Activated effector memory CD4-positive, alpha-beta T cell treated with Interleukin-2 at 50 U/mL for 16 hours (primary cell): ENCODE results near the gene AFF4.
"Not testable (repeated sequence)": the region's sequence is repeated elsewhere in the genome, so short reads cannot be mapped to it uniquely, and the experiment has no call there.

Source experiments
- DNase-seq: peaks from one replicate; pipeline ENCODE4 v3.0.0-alpha.2; 2020

Gene AFF4

DNA sequence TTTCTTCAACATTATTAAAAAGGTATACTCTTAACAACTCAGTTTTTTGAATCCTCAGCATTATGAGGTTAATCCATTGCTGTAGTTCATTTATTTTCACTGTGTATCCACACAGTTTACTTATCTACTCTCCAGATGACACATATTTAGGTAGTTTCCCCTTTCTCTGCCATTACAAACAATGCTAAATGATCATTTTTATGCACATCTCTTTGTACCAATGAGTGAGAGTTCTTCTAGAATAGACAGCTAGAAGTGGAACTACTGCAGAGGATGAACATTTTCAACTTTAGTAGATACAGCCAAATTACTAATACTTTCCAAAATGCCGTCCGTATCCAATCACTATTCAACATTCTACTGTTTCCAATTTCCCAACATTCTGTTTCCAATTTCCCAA, 11.5 kb downstream of the AFF4 start:
- DNase-seq: no peak

DNA sequence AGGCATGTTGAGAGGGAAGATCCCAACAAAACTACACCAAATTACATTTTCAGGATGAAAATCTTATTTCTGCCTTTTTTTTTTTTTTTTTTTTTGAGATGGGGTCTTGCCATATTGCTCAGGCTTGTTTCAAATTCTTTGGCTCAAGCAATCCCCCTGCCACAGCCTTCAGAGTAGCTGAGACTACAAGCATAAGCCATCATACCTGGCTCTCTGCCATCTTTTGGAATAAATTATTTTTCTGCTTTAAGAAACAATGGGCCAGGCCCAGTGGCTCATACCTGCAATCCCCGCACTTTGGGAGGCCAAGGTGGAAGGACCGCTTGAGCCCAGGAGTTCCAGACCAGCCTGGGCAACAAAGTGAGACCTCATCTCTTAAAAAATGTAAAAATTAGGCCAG, 14.3 kb downstream of the AFF4 start:
- DNase-seq: no peak

DNA sequence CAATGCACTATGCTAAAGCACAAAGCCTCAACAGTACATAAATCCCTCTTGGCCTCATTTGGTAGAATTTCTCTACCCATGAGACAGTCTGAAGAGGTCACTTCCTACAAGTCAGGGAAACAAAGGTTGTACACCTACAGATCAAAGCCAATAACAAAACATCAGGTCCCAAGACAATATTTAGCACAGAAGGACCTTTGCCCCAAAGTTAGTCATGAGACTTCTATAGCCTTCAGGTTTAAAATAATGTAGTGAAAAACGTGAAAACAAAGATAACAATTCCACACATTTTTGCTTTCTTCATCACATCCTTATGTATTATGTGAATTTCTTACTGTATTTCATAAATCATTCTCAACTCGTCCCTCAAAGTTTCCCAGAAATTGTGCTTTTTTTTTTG, 15.8 kb downstream of the AFF4 start:
- no peak for DNase-seq

DNA sequence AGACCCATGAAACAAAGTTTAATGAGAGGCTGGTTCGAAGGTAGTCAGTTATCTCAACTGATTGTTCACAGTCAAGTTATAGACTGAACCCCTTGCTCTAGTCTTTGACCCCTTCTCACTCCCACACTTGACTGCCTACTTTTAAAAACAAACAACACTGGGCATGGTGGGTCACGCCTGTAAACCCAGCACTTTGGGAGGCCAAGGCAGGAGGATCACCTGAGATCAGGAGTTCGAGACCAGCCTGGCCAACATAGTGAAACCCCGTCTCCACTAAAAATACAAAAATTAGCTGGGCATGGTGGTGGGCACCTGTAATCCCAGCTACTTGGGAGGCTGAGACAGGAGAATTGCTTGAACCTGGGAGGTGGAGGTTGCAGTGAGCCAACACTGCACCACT, 18.1 kb downstream of the AFF4 start:
- not testable (repeated sequence) for DNase-seq

DNA sequence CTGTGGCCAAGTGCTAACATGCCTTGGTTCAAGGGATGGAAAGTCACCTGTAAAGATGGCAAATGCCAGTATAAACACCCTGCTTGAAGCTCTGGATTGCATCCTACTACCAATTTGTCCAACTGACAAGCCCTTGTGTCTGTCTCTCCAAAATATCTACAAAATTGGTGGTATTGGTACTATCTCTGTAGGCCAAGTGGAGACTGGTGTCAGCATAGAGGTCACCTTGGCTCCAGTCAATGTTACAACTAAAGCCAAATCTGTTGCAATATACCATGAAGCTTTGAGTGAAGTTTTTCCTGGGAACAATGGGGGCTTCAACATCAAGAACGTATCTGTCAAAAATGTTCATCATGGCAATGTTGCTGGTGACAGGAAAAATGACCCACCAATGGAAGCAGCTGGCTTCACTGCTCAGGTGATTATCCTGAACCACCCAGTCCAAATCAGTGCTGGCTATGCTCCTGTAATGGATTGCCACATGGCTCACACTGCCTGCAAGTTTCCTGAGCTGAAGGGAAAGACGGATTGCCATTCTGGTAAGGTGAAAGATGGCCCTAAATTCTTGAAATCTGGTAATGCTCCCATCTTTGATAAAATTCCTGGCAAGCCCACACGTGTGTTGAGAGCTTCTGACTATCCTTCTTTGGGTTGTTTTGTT, 19.9 kb downstream of the AFF4 start:
- no peak for DNase-seq

DNA sequence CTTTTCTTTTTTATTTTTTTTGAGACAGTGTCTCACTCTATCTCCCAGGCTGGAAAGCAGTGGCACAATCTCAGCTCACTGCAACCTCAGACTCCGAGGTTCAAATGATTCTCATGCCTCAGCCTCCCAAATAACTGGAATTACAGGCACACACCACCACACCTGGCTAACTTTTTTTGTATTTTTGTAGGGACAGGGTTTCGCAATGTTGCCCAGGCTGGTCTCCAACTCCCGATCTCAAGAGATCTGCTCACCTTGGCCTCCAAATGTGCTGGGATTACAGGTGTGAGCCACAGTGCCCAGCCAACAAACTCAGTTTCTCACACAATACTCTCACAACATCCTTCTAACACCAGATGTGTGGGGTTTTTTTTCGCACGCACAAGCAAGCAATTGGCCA, 22.1 kb downstream of the AFF4 start:
- DNase-seq: no peak

DNA sequence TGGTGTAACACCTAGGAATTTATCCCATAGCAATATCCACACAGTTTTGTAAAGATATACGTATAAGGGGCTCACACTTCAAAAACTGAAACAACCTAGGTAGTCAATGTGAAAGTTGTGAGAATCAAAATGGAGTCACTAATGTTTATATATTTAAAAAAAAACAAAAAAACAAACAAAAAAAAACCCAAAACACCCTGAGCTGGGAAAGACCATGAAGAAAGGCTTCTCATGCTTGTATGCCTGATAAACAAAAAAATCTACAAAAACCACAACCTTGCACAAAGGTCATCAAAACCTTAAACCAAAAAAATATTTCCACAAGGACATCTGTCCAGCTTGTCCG, 35.4 kb downstream of the AFF4 start:
- DNase-seq: no peak

DNA sequence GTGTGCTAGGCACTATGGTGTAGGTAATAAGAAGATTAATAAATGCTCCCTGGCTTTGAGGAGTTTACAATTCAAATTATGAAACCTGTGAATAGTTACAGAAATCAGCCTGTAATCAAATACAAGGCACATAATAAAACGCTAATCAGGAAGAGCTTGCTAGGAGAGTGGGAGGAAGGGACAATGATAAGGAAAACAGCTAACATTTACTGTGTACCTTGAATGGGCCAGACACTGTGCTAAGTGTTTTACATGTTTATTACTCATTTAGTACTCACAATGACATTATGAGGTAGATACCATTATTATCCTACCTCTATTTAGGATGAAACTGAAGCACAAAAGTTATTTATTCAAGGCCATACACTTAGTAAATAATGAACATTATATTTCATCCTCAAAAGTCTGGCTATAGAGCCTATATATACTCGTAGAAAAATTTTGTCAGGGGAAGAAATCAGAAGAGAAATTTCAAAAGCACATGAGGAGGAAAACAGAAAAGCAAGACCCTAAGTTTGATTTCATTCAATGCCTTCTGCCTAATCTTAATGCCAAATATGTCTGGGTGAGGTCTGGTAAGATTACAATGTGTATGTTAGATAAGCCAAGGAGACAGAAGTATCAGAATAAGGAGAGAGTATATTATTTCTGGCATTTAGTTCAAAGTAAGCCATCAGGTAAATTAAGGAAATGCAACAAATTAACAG, 35.9 kb downstream of the AFF4 start:
- no peak for DNase-seq

DNA sequence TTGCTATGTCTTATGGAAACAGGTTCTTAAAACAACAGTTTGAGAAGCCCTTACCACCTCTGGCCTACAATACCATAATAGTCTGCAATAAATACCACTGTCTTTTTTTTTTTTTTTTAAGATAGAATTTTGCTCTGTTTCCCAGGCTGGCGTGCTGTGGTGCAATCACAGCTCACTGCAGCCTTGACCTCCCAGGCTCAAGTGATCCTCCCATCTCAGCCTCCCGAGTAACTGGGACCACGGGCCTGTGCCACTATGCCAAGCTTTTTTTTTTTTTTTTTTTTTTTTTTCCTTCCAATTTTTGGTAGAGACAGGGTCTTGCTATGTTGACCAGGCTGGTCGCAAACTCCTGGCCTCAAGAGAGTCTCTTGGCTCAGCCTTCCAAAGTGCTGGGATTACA, 37.0 kb downstream of the AFF4 start:
- no peak for DNase-seq

DNA sequence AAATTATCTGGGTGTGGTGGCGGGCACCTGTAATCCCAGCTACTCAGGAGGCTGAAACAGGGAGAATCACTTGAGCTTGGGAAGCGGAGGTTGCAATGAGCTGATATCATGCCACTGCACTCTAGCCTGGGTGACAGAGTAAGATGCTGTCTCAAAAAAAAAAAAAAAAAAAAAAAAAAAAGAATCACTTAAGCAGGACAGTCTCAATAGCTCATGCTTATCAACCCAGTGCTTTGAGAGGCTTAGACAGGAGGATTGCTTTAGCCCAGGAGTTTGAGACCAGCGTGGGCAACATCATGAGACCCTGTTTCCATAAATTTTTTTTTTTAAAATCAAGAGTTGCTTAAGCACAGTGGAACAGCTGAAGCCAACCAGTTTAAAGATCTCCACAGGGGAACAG, 47.3 kb downstream of the AFF4 start:
- DNase-seq: no peak

DNA sequence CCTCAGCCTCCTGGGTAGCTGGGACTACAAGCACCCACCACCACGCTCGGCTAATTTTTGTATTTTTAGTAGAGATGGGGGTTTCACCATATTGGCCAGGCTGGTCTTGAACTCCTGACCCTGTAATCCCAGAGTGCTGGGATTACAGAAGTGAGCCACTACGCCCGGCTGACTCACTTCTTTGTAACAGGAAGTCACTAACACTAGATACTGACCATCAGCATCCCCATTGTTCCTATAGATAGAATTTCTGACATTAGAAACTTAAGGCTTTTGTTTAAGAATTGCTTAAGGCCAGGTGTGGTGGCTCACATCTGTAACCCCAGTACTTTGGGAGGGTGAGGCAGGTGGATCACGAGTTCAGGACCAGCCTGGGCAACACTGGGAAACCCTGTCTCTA, 47.8 kb downstream of the AFF4 start:
- no peak for DNase-seq

DNA sequence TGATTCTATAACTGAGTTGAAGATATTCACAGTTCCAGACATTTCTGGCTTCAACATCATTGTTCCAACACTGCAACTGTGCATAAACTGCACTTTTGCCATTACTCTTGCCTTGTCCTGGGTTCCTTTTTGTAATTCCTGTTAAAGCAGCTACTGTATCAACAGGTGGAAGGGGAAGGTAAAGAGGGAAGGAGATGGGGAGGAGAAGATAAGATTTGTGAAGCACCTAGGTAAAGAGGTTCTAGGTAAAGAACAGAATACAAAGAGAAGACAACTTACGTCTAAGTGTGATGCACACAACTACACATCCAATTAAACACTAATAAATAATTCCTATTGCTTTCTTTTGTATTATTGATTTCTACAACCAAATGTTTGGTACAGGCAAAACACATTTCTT, 53.7 kb downstream of the AFF4 start:
- DNase-seq: no peak

DNA sequence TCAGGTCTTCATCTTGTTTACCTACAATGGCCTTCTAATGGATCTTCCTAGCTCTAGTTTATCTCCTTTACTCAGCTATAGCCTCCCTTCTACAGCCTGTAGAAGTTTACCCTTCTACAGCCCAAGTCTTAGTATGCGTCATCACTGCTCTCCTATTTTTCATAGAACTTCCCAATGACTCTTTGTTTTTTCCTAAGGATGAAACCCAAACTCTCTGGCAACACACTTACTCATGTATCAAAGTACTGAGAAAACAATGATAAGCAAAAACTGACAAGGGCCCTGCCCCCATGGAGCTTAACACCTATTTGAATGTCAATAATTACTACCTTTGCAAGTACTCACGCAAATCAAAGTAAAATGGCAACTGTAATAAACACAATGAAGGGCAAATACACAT, 56.3 kb downstream of the AFF4 start:
- no peak for DNase-seq

DNA sequence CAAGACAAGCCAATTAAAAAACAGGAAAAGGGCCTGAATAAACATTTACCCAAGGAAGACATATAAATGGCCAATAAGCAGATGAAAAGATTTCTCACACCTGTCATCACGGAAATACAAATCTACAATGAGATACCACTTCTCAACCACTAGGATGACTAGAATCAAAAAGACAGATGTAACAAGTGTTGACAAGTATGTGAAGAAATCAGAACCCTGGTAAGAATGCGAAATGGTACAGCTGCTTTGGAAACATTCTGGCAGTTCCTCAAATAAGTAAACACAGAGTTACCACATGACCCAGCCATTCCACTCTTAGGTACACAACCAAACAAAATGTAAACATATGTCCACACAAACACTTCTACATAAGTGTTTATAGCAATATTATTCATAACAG, 57.5 kb downstream of the AFF4 start:
- no peak for DNase-seq

DNA sequence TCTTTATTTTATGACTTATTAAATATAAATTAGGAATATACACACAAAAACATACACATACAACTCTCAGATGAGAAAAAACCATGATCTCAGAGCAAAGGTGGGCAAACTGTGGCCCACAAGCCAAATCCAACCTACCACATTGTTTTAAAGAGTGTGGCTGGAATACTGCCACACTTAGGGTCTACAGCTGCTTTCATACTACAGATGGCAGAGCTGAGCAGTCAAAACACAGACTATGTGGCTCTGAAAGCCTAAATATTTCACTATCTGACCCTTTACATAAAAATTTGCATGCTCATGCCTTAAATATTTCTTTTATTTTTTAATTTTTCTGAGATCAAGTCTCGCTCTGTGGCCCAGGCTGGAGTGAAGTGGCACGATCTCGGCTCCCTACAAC, 61.7 kb downstream of the AFF4 start:
- no peak for DNase-seq

DNA sequence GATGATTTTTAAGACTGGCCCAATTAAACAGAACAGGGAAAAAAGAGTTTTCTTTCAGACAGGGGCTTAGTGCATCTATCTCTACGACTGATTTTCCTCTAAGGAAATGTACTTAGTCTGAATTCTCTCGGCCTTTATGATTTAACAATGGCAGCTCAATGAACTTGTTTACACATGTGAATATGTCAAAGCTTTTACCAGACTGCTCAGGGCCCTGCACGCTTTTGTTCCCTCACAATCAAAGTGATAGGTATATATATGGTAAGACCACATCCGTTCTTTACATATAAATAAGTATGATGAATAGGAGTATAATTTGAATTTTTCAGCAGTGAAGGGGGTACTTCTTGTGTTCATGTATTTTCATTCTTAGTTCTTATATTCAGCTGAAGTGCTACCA, 62.4 kb downstream of the AFF4 start:
- no peak for DNase-seq

DNA sequence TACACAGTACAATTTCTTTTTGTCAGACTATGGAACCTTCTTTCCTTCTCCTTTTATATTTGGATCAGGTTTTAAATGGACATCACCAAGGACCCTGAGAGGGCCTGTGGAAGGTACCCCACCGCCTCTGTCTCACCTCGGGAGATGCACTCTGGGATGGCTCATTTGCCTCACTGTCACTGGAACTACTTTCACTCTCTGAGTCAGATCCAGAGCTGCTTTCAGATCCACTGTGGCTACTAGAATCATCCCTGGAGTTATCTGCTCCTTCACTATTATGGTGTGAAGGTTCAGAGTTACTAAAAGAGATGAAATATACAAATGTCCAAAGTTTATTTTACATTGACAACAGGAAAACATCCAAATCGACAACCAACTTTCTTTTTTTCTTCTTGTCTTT, 65.3 kb downstream of the AFF4 start:
- DNase-seq: no peak

DNA sequence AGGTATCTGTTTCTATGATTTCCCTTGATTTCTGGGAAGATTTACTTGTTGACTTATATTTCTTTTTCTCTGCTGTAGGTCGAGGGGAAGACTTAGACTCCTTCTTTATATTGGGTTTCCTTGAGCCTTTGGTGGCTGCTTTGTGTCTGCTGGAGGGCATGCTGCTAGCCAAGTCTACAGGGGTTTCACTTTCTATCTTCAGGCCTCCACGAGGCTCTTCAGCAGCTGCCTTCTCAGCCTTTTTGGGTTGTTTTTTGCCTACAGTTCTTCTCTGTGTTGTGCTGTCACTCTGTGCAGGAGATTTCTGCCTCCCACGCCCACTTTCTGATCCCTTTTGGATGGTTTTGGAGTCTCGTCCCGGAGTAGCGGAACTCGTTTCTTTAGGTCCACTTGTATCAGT, 66.7 kb downstream of the AFF4 start:
- no peak for DNase-seq

DNA sequence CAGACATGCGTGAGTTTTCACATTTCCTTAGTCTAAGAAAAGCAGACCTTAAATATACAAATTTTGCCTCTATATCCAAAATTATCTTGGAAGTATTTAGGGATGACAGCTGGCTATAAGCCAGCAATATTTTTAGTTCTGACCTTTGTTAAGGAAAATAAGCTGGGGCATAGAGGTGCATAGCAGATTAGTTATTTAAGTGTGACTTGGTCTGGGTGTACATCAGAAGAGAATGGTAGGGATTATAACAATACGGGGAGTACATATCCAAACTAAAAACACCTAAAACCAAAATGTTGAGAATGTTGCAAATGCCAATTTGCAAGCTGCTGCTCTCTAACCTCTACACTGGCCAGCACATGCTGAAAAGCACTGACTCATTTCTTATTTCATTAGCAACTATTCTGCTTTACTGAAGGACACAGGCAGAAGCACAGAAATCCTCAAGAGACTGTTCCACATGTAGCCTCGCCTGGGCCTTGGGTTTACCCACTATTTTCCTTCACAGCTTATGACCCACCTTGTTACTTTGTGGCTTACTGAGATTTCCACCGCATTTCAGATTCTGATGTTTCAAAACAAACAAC, 67.6 kb downstream of the AFF4 start:
- DNase-seq: no peak

DNA sequence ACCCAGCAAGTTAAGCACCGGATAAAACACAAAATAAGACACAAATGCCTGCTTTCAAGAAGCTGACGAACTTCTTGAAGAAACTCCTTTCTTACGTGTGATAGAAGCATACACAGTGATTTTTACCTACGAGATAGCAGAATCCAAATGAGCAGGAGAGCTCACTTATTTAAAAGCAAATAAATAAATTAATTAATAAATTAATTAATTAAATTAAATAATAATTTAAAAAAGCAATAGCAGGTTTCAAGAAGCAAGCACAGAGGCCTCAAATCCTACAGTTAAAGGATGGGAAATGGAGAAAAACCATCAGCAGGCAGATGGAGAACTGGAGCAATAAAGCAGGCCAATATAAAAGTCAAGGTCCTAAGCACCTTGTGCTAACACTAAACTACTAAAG, 72.6 kb downstream of the AFF4 start:
- no peak for DNase-seq

DNA sequence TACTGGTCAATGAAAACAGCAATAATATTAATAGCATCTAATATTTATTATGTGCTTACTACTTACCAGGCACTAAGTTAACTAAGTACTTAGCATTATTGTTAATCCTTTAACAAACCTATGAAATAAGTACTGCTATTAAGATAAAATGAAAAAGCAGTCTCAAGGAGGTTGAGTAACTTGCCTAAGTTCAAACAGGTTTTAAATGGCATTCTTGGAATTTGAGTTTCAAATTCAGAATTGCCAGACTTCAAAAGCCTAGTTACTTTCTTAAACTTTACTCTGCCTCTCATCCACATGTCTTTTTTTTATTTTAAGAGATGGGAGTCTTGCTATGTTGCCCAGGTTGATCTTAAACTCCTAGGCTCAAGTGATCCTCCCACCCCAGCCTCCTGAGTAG, 73.9 kb downstream of the AFF4 start:
- DNase-seq: no peak

DNA sequence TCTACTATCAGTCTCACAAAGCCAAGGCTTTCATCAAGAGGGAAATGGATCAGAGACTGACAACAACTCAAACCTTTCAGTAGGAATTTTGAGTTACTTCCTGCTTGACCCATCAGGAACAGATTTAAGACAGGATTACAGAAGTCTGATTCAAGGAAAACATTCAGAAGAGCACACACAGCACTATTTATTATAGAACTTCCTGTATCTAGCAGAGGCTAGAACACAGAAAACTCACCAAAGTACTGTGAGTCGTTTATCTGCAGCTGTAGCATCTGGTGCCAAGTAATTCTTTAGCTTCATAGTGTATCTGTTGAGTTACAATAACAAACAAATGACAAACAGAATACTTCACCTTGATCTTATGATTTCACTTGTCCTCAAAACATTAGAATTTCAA, 76.2 kb downstream of the AFF4 start:
- DNase-seq: no peak

DNA sequence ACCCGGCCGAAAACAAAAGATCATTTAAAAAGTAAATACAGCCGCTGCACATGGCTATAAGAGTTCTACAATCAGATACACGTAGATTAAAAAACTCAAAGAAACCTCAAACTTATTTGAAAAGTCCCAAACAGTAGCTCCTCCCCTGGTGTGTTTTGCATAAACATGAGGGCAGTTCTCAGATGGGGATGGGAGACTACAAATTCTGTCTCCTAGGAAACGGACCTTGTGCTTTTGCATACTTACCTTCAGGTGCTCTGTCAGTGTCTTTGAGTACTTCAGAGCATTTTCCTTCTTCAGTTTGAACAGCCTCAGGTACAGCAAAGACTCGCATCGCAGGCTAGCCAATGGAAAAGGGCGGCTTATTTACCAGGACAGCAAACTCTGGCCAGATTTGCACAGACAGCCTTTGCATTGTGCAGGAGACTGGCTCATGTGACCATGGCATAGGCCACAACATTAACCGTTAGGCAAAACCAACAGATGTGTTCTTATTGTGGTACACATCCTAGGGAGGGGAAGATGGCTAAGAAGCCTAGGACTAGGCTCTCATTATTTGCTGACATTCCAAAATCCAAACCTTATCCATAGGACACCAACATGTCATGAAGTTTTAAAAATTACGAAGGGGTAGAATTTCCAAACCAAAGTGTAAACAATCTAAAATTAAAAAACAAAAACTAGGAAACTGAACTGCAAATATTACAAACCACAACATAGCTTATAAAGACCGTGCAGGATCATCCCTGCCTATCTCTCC, 77.2 kb downstream of the AFF4 start:
- no peak for DNase-seq

DNA sequence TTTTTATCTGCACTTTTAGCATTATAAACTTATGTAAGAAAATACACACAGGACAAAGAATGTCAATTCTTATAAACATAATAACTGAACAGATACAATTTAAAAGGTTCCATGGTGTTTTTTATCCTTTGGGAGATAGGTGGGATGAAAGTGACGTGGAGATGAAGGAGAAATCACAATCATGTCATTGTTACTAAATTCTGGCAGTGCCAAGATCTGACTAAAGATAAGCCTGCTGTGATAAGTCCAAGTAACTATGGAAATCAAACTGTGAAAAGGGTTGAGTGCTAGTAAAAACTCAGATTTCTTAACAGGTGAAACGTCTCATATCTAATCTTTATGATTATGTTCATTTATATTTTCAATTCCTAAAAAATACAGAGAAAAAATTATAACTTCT, 78.9 kb downstream of the AFF4 start:
- no peak for DNase-seq
